SHP77 (cell line): ENCODE data around the gene NNAT.

Experiments
- DNase-seq, 2 experiments: peaks; one replicate each; lab custom pipeline; 2025; lab: John Stamatoyannopoulos, UW

Gene NNAT

GRCh38 chr20:37566590-37567330 is 45.7 kb downstream of the NNAT start:
- DNase-seq: no peak

- DNase-seq: no peak
Observed at GRCh38 chr20:37567331-37567665, 46.2 kb downstream of the NNAT start.

GRCh38 chr20:37567671-37568588 is 46.9 kb downstream of the NNAT start:
- no peak for DNase-seq

- DNase-seq: no peak
Observed at GRCh38 chr20:37570419-37570818, 49.4 kb downstream of the NNAT start.

GRCh38 chr20:37571033-37571432 is 50.0 kb downstream of the NNAT start:
- DNase-seq: no peak
